HUDEP-2 (cell line): ENCODE data around the gene USP24.

Source experiments
- DNase-seq, 76 experiments: peaks; one replicate each; lab custom pipeline; 2025; ENCODE audit not compliant: unreplicated experiment in 76 of 76; lab: John Stamatoyannopoulos, UW

USP24 gene

GRCh38 chr1:55073187-55073916 is 141.8 kb downstream of the USP24 start:
- peak in 1 of 76 experiments; percentile 3 for DNase-seq

GRCh38 chr1:55071477-55071876 is 143.7 kb downstream of the USP24 start:
- peak in 20 of 76 experiments; percentile 2 to 29 (median 15) for DNase-seq

- DNase-seq: no peak
These were observed 144.6 kb downstream of the USP24 start for GRCh38 chr1:55070293-55071164.

- DNase-seq: no peak
These were observed 145.9 kb downstream of the USP24 start for GRCh38 chr1:55069280-55069679.

GRCh38 chr1:55068638-55069037 is 146.5 kb downstream of the USP24 start:
- DNase-seq: no peak

- no peak for DNase-seq
These were observed 147.2 kb downstream of the USP24 start for GRCh38 chr1:55067914-55068313.

- peak in 46 of 76 experiments; percentile 6 to 63 (median 32) for DNase-seq
These were observed 148.0 kb downstream of the USP24 start for GRCh38 chr1:55067022-55067778.

GRCh38 chr1:55065648-55066047 is 149.5 kb downstream of the USP24 start:
- peak in 1 of 76 experiments; percentile 7 for DNase-seq

GRCh38 chr1:55064861-55065263 is 150.3 kb downstream of the USP24 start:
- no peak for DNase-seq

- peak in 1 of 76 experiments; percentile 16 for DNase-seq
These were observed 151.0 kb downstream of the USP24 start for GRCh38 chr1:55064071-55064581.

GRCh38 chr1:55063577-55063942 is 151.6 kb downstream of the USP24 start:
- no peak for DNase-seq

- no peak for DNase-seq
These were observed 152.2 kb downstream of the USP24 start for GRCh38 chr1:55062801-55063576.

GRCh38 chr1:55061706-55062321 is 153.3 kb downstream of the USP24 start:
- DNase-seq: no peak

GRCh38 chr1:55061000-55061705 is 154.0 kb downstream of the USP24 start:
- DNase-seq: no peak

- DNase-seq: no peak
These were observed 154.8 kb downstream of the USP24 start for GRCh38 chr1:55060133-55060999.

- DNase-seq: no peak
These were observed 155.6 kb downstream of the USP24 start for GRCh38 chr1:55059302-55060132.

GRCh38 chr1:55057956-55058298 is 157.2 kb downstream of the USP24 start:
- DNase-seq: no peak
